ENCODE results near the gene GPR25.
"Not testable (repeated sequence)": the region's sequence is repeated elsewhere in the genome, so short reads cannot be mapped to it uniquely, and the experiment has no call there.

GPR25 gene

DNA sequence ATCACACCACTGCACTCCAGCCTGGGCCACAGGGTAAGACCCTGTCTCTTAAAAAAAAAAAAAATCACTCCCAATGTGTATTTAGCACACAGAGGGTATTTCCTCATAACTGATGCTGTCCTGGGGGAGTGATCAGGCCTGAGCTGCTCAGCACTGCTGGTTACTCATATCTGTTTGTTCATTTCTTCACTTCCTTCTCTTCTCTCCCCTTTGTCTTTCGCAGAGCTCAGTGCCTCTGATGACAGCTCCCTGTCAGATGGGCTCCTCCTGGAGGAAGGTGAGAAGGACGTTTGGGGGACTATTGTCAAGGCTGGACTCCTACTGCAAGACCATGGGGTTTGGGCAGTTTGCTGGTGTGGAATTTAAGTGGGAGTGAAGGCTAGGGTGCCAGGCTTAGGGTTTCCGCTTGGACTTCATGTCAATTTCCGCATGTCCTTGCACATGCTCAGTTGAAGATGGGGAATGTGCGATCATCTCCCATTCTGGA lies 34.9 kb downstream of the GPR25 start:
- TF ChIP-seq, protein P1, sequence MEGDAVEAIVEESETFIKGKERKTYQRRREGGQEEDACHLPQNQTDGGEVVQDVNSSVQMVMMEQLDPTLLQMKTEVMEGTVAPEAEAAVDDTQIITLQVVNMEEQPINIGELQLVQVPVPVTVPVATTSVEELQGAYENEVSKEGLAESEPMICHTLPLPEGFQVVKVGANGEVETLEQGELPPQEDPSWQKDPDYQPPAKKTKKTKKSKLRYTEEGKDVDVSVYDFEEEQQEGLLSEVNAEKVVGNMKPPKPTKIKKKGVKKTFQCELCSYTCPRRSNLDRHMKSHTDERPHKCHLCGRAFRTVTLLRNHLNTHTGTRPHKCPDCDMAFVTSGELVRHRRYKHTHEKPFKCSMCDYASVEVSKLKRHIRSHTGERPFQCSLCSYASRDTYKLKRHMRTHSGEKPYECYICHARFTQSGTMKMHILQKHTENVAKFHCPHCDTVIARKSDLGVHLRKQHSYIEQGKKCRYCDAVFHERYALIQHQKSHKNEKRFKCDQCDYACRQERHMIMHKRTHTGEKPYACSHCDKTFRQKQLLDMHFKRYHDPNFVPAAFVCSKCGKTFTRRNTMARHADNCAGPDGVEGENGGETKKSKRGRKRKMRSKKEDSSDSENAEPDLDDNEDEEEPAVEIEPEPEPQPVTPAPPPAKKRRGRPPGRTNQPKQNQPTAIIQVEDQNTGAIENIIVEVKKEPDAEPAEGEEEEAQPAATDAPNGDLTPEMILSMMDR (IDR thresholded peaks at IDR 0.05; ENCODE audit: low read depth, low read length), result no peak
- TF ChIP-seq POLR2A (IDR thresholded peaks at IDR 0.05; ENCODE audit: extremely low read depth, insufficient read length) (no peak), MYC (IDR thresholded peaks at IDR 0.05; ENCODE audit: low read depth, low read length) (no peak)
- TF ChIP-seq, protein P2, sequence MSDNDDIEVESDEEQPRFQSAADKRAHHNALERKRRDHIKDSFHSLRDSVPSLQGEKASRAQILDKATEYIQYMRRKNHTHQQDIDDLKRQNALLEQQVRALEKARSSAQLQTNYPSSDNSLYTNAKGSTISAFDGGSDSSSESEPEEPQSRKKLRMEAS (IDR thresholded peaks at IDR 0.05; ENCODE audit: low read depth, low read length), result no peak
- no peak overlapping the region for H3K4me3 ChIP-seq (ENCODE audit: low read depth, low read length)
- DNase-seq (ENCODE audit: low read depth), result peak; percentile 96

DNA sequence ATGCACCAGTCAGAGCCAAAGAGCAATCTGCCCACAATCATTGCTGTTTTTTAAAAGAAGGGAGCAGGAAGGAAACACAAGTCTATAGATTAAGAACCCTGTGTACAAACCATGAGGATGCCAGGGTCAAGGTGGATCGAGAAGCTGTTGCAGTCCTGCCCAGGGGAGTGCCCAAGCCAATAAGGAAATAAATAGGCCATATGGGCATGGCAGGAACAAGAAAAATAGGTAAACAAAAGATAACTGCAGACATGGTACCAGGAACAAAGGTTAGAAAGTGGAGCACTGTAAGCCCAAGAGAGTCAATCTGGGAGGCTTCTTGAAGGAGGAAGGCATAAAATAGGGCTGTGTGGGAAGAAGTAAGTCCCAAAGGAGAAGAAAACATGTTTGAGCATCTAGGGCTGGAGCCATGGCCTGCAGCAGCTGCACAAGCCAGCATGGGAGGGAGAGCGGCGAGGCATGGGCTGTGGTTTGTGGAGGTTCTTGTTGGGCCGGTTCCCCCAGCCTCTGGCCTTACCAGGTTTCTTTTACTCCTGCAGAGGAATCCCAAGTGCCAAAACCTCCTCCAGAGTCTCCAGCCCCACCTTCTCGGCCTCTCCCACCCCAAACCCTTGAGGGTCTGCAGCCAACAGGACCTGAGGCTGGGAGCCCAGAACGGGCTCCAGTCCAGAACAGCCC lies 35.5 kb downstream of the GPR25 start:
- no peak for DNase-seq (ENCODE audit: low read depth)
- no peak overlapping the region for H3K4me3 ChIP-seq (ENCODE audit: low read depth, low read length)
- TF ChIP-seq MYC (IDR thresholded peaks at IDR 0.05; ENCODE audit: low read depth, low read length) (no peak), POLR2A (IDR thresholded peaks at IDR 0.05; ENCODE audit: extremely low read depth, insufficient read length) (no peak)
- TF ChIP-seq, protein P1 (IDR thresholded peaks at IDR 0.05; ENCODE audit: low read depth, low read length), result no peak
- TF ChIP-seq, protein P2 (IDR thresholded peaks at IDR 0.05; ENCODE audit: low read depth, low read length), result no peak

DNA sequence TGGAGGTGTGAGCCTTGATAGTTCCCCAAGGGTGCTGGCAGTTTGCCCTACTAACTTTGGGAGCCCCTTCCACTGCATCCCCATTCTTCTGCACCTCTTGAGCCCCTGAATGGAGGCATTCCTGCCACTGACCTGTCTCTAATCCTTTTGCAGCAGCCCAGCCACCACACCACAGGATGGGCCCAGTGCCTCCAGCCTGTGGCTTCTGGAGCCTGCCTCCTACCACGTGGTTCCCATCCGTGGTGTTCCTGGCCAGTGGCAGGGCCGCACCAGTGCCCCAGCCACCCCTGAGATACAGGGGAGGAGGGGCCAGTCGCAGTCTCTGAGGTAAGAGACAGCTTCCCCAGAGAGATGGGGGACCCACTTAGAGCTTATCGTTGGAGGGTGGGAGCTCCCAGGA lies 36.3 kb downstream of the GPR25 start:
- DNase-seq (ENCODE audit: low read depth), result no peak
- H3K4me3 ChIP-seq (ENCODE audit: low read depth, low read length), result no peak overlapping the region
- no peak for TF ChIP-seq MYC (IDR thresholded peaks at IDR 0.05; ENCODE audit: low read depth, low read length)
- no peak for TF ChIP-seq POLR2A (IDR thresholded peaks at IDR 0.05; ENCODE audit: extremely low read depth, insufficient read length)
- TF ChIP-seq, protein P2 (IDR thresholded peaks at IDR 0.05; ENCODE audit: low read depth, low read length), result no peak
- TF ChIP-seq, protein P1 (IDR thresholded peaks at IDR 0.05; ENCODE audit: low read depth, low read length), result no peak

DNA sequence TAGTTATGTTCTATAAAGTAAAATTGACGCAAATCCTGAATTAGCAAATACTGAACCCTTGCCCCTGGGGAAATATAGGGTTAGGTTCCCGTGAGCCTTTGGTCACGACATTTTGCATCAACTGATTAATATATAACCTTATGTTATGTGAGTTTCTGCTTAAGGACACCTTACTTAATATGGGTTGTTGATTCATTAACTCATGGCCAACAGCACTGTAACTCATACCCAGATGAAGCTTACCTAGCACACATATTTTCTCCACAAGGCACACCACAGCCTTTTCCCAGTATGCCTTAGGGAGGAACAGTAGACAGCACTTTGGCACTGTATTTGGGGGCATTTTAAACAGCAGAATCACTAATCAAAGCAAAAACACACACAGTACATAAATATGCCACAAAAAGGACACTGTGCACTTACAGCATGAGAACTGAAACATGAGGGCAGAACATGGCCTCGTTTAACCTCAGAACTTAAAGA lies 37.0 kb downstream of the GPR25 start:
- no peak for DNase-seq (ENCODE audit: low read depth)
- TF ChIP-seq, protein P1 (IDR thresholded peaks at IDR 0.05; ENCODE audit: low read depth, low read length), result no peak
- TF ChIP-seq MYC (IDR thresholded peaks at IDR 0.05; ENCODE audit: low read depth, low read length), result no peak
- no peak for TF ChIP-seq POLR2A (IDR thresholded peaks at IDR 0.05; ENCODE audit: extremely low read depth, insufficient read length)
- TF ChIP-seq, protein P2 (IDR thresholded peaks at IDR 0.05; ENCODE audit: low read depth, low read length), result no peak
- no peak overlapping the region for H3K4me3 ChIP-seq (ENCODE audit: low read depth, low read length)

DNA sequence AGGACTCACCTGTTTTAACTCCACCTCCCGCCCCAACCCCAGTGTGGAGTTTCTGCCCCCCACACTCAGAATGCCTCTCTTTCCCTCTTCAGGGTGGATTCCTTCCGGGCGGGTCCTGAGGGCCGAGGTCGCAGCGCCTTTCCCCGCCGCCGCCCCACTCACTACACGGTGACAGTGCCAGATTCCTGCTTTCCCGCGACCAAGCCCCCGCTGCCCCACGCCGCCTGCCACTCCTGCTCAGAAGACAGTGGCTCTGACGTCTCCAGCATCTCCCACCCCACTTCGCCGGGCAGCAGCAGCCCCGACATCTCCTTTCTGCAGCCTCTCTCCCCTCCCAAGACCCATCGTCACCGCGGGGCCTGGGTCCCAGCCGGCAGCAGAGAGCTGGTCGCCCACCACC lies 38.6 kb downstream of the GPR25 start:
- no peak for TF ChIP-seq POLR2A (IDR thresholded peaks at IDR 0.05; ENCODE audit: extremely low read depth, insufficient read length)
- TF ChIP-seq, protein P1 (IDR thresholded peaks at IDR 0.05; ENCODE audit: low read depth, low read length), result no peak
- TF ChIP-seq MYC (IDR thresholded peaks at IDR 0.05; ENCODE audit: low read depth, low read length), result no peak
- TF ChIP-seq, protein P2 (IDR thresholded peaks at IDR 0.05; ENCODE audit: low read depth, low read length), result no peak

DNA sequence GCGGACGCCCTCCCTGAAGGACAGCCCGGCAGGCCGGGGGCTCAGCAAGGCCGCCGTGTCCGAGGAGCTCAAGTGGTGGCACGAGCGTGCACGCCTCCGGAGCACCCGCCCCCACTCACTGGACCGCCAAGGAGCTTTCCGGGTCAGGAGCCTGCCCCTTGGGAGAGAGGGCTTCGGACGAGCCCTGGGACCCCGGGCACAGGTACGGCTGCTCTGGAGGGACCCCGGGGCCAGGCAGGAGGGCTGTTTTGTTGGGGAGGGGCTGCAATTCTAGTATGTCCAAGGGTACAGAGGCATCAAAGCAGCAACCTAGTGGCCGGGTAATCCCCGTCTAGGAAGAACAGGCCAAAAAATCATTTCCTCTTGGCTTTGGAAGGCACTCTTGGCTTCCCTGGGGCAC lies 39.2 kb downstream of the GPR25 start:
- not testable (repeated sequence) for DNase-seq (ENCODE audit: low read depth); H3K4me3 ChIP-seq (ENCODE audit: low read depth, low read length)

More for the DNA sequence above, 38.6 kb downstream of the GPR25 start:
- DNase-seq (ENCODE audit: low read depth), result no peak
- H3K4me3 ChIP-seq (ENCODE audit: low read depth, low read length), result no peak overlapping the region

Data from NB4 (cell line).